Activated CD8-positive, alpha-beta T cell treated with anti-CD3 and anti-CD28 coated beads, Interleukin-2, amount 10 ng/mL, durations not matched to agents 7 days and 5 days (primary cell): ENCODE results near the gene ASL. TPM values are rescaled to one million over a fixed set of nuclear protein-coding genes. Genes with fewer than 3 reads are reported as not detected.
"Not testable (repeated sequence)": the region's sequence is repeated elsewhere in the genome, so short reads cannot be mapped to it uniquely, and the experiment has no call there.

Experiments
- ATAC-seq: fragments of 150-1000 bp; cut with Tn5 transposase; one replicate; pipeline ENCODE4 v1.10.0; 2021; ENCODE audit warnings: moderate library complexity
- CTCF ChIA-PET: fragments of 350-600 bp; sonication (Branson Sonifier 250); formaldehyde crosslinking; loops from one replicate; lab custom pipeline; 2021; ENCODE audit warnings: antibody characterized with exemption; lab: Charles Lee
- POLR2A ChIA-PET: fragments of 350-600 bp; sonication (Branson Sonifier 250); formaldehyde crosslinking; loops from one replicate; lab custom pipeline; 2021; ENCODE audit warnings: antibody characterized with exemption; lab: Charles Lee
- DNase-seq: peaks from one replicate; pipeline ENCODE4 v3.0.0-alpha.2; 2020
- H3K27ac Mint-ChIP-seq: one replicate; pipeline ENCODE4 v1.8.0; 2021; ENCODE audit warnings: mild to moderate bottlenecking, mixed read lengths
- H3K27me3 Mint-ChIP-seq: one replicate; pipeline ENCODE4 v1.8.0; 2021; ENCODE audit warnings: low read depth, mixed read lengths
- H3K36me3 Mint-ChIP-seq: one replicate; pipeline ENCODE4 v1.8.0; 2021; ENCODE audit warnings: low read depth, mixed read lengths
- H3K4me1 Mint-ChIP-seq: one replicate; pipeline ENCODE4 v1.8.0; 2021; ENCODE audit warnings: low read depth, mixed read lengths
- H3K4me3 Mint-ChIP-seq: one replicate; pipeline ENCODE4 v1.8.0; 2021; ENCODE audit warnings: mild to moderate bottlenecking, mixed read lengths
- H3K9me3 Mint-ChIP-seq: one replicate; pipeline ENCODE4 v1.8.0; 2022; ENCODE audit warnings: mixed read lengths; ENCODE audit not compliant: insufficient read depth
- total RNA-seq, 2 experiments: library from RNA; stranded (reverse); gene quantifications; one replicate each; pipeline ENCODE4 v1.2.3, GENCODE V29; 2021

ASL gene
- total RNA-seq = 10 to 100 TPM; 29.9 to 34.1 TPM

- ATAC-seq (peak; percentile 98), DNase-seq (peak; percentile 90)
- Mint-ChIP-seq H3K27ac (peak within 1 kb of the TSS; percentile 79), H3K4me1 (peaks cover 23% of the 10 kb centered on the region), H3K9me3 (no peaks in the 10 kb centered on the region), H3K4me3 (peak within 1 kb of the TSS; percentile 87), H3K27me3 (peaks cover 2% of the 10 kb centered on the region), H3K36me3 (peaks cover 2% of the 10 kb centered on the region)
- POLR2A ChIA-PET = interaction anchor here (1.1 to 1.9 kb wide), 2 partner anchors 14 to 39 kb away, joined by 4 to 8 read pairs; partner anchors contain the start of gene CRCP
- CTCF ChIA-PET = interaction anchor here (0.8 to 1.3 kb wide), 3 partner anchors 8 to 338 kb away, joined by 3 read pairs; no protein-coding TSS in a partner anchor
Measured at GRCh38 chr7:66075590-66076461, at the start of gene ASL. ASL (plus strand) TSS chr7:66075819; CDS start chr7:66076082, 263 bp downstream.

DNA sequence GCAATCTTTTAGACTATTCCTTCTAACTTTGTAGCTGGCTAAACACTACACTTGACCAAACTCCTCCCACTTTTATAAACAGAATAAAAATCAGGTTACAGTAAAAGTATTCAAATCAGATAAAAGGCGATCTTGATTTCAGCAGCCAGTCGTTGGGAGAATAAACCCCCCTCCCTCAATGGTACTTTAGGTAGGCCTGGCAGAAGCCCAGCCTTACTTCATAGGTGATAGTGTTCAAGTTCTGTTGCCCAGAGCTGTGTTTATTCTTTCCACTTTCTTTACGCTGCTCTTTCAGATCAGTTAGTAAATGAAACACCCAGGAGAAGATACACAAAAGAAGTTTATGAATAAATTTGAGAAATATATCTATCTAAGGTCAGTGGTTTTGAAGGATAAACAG lies 47.3 kb upstream of the ASL start:
- H3K9me3 Mint-ChIP-seq, CTCF ChIA-PET, H3K4me3 Mint-ChIP-seq, H3K27ac Mint-ChIP-seq, DNase-seq, H3K36me3 Mint-ChIP-seq, ATAC-seq, H3K27me3 Mint-ChIP-seq, H3K4me1 Mint-ChIP-seq: not testable (repeated sequence)
- POLR2A ChIA-PET = interaction anchor here (0.6 kb wide), 1 partner anchor 755 kb away, joined by 4 read pairs; no protein-coding TSS in a partner anchor

DNA sequence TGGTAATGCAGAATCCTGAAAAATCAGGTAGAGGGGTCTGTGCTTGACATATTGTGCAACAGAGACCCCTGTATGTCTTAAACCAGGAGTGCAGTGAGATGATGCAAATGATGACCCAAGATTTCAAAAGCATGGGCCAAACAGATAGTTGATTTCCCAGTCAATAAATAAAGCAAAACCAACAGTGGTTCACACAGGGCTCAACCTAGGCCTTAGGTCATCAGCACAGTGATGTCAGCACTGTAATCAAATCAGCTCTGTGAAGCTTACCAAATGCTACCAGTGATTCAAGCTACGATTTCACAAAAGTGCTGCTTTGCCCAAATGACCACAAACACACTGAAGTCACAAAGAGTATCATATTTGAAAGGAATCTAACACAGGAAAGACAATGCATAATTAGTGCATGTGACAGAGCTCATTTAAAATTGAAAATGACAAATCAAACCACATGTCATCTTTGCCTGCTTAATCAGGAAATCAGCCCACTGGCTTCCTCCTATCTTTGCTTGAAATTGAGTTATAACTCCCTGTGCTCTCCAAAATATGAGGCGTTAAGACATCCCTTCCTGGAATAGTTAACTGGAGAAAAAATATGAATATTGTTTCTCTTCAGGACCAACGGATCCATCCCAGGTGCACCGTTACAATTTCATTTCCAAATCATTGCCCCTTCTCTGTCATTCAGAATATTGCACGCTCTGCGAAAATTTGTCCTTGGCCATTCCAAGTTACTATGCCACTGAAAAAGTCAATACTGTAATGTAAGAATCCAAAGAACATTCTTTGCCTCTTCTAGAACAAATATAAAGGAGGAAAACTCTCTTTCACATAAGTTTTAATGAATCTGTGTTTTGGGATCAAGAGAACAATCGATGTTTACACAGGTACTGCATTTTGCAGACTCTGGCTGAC lies 41.9 kb upstream of the ASL start:
- H3K27me3 Mint-ChIP-seq = peaks cover 2% of the 10 kb centered on the region
- CTCF ChIA-PET = no interaction called here
- H3K27ac Mint-ChIP-seq = no peak overlapping the region
- POLR2A ChIA-PET = no interaction called here
- H3K36me3 Mint-ChIP-seq = no peaks in the 10 kb centered on the region
- ATAC-seq (no peak), DNase-seq (no peak)
- H3K4me1 Mint-ChIP-seq = peaks cover 20% of the 10 kb centered on the region
- no peak overlapping the region for H3K4me3 Mint-ChIP-seq
- H3K9me3 Mint-ChIP-seq = no peaks in the 10 kb centered on the region

DNA sequence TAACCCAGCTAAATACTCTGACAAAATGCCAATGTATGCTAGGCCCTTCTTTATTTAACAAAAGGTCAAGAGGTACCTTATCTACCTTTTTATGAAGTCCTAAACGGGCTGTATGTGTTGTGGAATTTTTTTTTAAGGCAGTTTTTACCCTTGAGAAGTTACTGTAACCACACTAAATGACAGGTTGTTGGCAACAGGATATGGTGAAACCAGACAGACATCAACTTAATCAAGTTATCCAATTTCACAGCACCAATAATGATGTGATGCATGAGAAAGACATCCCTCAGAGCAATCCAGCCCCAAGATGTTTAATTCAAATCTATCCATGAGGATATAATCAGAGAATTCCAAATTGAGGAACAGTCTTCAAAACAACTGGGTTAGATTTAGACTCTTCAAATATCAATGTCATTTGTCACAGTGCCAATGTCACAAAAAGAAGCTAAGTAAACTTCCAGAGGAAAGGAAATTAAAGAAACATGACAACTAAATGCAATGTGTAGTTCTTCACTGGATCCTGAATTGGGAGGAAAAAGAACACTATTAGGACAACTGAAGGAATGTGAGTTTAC lies 41.1 kb upstream of the ASL start:
- CTCF ChIA-PET, DNase-seq, H3K9me3 Mint-ChIP-seq, H3K27ac Mint-ChIP-seq, H3K36me3 Mint-ChIP-seq, H3K4me3 Mint-ChIP-seq, H3K27me3 Mint-ChIP-seq, POLR2A ChIA-PET, ATAC-seq: not testable (repeated sequence)
- peaks cover 20% of the 10 kb centered on the region for H3K4me1 Mint-ChIP-seq

DNA sequence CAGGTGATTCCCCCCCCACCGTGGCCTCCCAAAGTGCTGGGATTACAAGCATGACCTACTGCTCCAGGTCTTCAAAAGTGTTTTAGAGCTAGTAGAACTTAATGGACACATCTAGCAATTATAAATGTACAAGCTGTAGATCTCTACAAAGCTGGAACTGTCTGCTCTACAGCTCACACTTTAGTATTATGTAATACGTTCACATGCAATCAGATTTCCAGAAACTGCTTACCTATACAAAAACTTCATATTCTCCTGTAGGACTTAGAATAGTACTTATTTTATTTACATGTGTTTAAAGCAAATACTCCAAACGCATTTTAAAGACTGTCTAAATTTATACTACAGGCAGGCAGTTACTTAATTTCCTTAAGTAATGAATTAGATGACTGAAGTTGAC lies 39.2 kb upstream of the ASL start:
- ATAC-seq (no peak), DNase-seq (no peak)
- ChIA-PET POLR2A (no interaction called here), CTCF (no interaction called here)
- no peaks in the 10 kb centered on the region for H3K36me3 Mint-ChIP-seq
- peaks cover 16% of the 10 kb centered on the region for H3K4me1 Mint-ChIP-seq
- H3K4me3 Mint-ChIP-seq = no peak overlapping the region
- no peak overlapping the region for H3K27ac Mint-ChIP-seq
- no peaks in the 10 kb centered on the region for H3K9me3 Mint-ChIP-seq
- H3K27me3 Mint-ChIP-seq = peaks cover 8% of the 10 kb centered on the region

DNA sequence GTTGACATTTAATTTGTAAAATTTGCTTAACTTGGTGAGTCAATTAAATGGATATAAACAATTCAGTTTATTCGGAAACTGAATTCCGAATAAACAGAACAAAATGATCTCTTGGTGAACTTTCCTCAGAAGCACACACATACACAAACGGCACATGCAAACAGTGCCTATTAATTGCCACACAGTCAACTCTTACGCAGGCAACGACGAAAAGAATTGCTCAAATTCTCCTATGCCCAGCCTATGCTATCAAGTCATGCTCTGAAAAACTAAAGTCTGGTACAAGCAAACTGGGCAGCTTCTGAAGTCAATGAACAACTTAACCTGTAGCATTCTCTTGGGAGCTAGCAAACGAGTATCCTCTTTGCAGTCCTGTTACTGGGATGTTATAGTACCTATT lies 38.8 kb upstream of the ASL start:
- no peak for DNase-seq
- Mint-ChIP-seq H3K9me3 (no peaks in the 10 kb centered on the region), H3K4me1 (peaks cover 16% of the 10 kb centered on the region), H3K4me3 (no peak overlapping the region), H3K27me3 (peaks cover 10% of the 10 kb centered on the region), H3K27ac (no peak overlapping the region), H3K36me3 (no peaks in the 10 kb centered on the region)
- POLR2A ChIA-PET = no interaction called here
- CTCF ChIA-PET = no interaction called here
- no peak for ATAC-seq

GRCh38 chr7:66039094-66039670 lies 36.4 kb upstream of the ASL start:
- Mint-ChIP-seq H3K27ac (no peak overlapping the region), H3K4me1 (peaks cover 12% of the 10 kb centered on the region), H3K9me3 (no peaks in the 10 kb centered on the region), H3K36me3 (no peaks in the 10 kb centered on the region), H3K27me3 (peaks cover 17% of the 10 kb centered on the region), H3K4me3 (no peak overlapping the region)
- ChIA-PET CTCF (no interaction called here), POLR2A (no interaction called here)
- ATAC-seq = no peak
- DNase-seq = no peak

- ATAC-seq (peak; percentile 69), DNase-seq (peak; percentile 35)
- Mint-ChIP-seq H3K36me3 (no peaks in the 10 kb centered on the region), H3K9me3 (no peaks in the 10 kb centered on the region), H3K4me3 (peak overlapping the region; percentile 59), H3K4me1 (peaks cover 8% of the 10 kb centered on the region), H3K27ac (no peak overlapping the region), H3K27me3 (peaks cover 25% of the 10 kb centered on the region)
- ChIA-PET CTCF (no interaction called here), POLR2A (no interaction called here)
Measured at GRCh38 chr7:66043681-66044497, 31.7 kb upstream of the ASL start.

- Mint-ChIP-seq H3K4me3 (peak overlapping the region; percentile 59), H3K27me3 (peaks cover 25% of the 10 kb centered on the region)
- CTCF ChIA-PET, H3K27ac Mint-ChIP-seq, POLR2A ChIA-PET, H3K4me1 Mint-ChIP-seq, H3K36me3 Mint-ChIP-seq, H3K9me3 Mint-ChIP-seq, DNase-seq: not testable (repeated sequence)
- ATAC-seq = peak; percentile 8
Measured at GRCh38 chr7:66044498-66044854, 31.1 kb upstream of the ASL start.

GRCh38 chr7:66047426-66047825 lies 28.2 kb upstream of the ASL start:
- ChIA-PET POLR2A (no interaction called here), CTCF (no interaction called here)
- no peak overlapping the region for H3K27ac Mint-ChIP-seq
- DNase-seq = no peak
- no peak overlapping the region for H3K4me3 Mint-ChIP-seq
- peaks cover 16% of the 10 kb centered on the region for H3K27me3 Mint-ChIP-seq
- no peaks in the 10 kb centered on the region for H3K36me3 Mint-ChIP-seq
- ATAC-seq = no peak
- H3K4me1 Mint-ChIP-seq = peaks cover 8% of the 10 kb centered on the region
- no peaks in the 10 kb centered on the region for H3K9me3 Mint-ChIP-seq

DNA sequence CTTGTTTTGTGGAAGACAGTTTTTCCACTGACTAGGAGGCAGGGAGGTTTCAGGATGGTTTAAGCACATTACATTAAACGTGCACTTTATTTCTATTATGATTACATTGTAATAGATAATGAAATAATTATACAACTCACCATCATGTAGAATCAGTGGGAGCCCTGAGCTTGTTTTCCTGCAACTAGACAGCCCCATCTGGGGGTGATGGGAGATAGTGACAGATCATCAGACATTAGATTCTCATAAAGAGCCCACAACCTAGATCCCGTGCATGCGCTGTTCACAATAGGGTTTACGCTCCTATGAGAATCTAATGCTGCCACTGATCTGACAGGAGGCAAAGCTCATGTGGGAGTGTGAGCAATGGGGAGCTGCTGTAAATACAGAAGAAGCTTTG lies 25.7 kb upstream of the ASL start:
- H3K4me1 Mint-ChIP-seq, DNase-seq, H3K27ac Mint-ChIP-seq, H3K36me3 Mint-ChIP-seq, H3K27me3 Mint-ChIP-seq, ATAC-seq, H3K4me3 Mint-ChIP-seq, H3K9me3 Mint-ChIP-seq, POLR2A ChIA-PET, CTCF ChIA-PET: not testable (repeated sequence)
